HT-29 (cell line): ENCODE results near the gene ZBTB7C. TPM values are rescaled to one million over a fixed set of nuclear protein-coding genes. Genes with fewer than 3 reads are reported as not detected.

Experiments used
- DNase-seq: peaks from one replicate; pipeline ENCODE4 v3.0.0-alpha.2; 2015; ENCODE audit warnings: low spot score
- total RNA-seq: library from RNA; depleted of rRNA; stranded (reverse); fragments of >200 nt; shearing (Covaris generic); gene quantifications from 2 replicates; pipeline ENCODE4 v1.2.3, GENCODE V29; 2014

The ZBTB7C gene
- total RNA-seq, 1 experiment from 2014 or later, result 15.1 TPM

DNA sequence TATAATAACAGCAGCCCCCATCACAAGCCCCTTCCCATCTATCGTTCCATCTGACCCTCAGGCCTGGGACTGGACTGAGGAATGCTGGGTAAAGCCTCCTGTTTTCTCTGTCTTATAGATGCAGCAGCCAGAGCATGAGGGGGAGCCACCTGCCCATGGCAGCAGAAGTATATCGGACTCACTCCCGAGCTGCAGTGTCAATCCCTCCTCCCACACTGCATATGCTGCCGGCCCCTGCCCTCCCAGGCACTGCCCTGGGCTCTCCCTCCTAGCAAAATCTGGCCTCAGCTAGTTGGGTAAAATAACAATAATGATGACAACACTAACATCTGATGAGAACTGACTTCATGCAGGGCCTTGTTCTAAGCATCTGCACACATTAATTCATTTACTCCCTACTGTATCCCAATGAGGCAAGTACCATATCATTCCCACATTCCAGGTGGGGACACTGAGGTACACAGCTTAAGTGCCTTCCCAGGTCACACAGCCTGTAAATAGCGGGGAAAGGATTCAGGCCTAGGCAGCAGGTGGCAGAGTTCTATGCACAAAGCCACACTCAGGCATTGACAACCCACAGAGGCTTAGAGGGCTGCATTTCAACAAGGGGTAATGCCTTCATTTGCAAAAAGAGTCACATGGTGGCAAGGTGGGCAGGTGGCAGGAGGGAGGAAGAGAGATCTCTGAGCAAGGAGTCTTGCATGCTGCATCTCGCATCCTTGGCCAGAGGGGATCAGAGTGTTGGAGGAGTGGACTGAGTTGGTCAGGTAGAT, 190.0 kb downstream of the ZBTB7C start:
- no peak for DNase-seq

DNA sequence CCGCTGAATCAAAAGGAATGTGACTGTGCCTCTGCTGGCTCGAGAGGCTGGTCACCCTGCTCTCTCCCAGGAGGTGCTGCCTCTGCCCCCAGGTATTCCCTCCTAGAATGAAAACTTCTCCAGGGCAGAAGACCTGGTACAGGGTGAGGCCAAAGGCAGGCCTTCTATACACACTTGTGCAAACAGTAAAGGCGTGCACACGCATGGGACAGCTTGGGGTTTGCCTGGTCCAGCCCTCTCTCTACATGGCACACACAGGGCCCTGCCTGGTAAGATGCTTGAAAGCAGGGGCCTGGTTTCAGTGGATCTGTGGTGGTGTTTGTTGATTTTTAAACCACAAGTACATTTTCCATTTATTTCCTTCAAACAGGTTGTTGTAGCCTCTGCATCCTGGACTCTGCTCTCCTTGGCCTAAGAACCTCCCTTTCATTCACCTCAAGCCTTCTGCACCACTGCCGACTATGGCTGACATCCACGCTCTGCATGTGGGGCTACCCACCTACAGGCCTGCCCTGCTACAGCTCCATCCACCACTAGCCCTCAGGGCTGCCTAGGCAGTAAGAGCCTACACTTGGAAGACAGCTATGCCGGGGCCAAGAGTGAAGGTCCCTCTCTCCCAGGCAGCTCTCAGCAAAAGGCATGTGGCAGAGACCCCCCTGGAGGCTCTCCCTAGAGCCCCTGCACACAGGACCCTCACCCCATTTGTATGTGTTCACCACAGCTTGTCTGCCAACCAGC, 190.7 kb downstream of the ZBTB7C start:
- no peak for DNase-seq

DNA sequence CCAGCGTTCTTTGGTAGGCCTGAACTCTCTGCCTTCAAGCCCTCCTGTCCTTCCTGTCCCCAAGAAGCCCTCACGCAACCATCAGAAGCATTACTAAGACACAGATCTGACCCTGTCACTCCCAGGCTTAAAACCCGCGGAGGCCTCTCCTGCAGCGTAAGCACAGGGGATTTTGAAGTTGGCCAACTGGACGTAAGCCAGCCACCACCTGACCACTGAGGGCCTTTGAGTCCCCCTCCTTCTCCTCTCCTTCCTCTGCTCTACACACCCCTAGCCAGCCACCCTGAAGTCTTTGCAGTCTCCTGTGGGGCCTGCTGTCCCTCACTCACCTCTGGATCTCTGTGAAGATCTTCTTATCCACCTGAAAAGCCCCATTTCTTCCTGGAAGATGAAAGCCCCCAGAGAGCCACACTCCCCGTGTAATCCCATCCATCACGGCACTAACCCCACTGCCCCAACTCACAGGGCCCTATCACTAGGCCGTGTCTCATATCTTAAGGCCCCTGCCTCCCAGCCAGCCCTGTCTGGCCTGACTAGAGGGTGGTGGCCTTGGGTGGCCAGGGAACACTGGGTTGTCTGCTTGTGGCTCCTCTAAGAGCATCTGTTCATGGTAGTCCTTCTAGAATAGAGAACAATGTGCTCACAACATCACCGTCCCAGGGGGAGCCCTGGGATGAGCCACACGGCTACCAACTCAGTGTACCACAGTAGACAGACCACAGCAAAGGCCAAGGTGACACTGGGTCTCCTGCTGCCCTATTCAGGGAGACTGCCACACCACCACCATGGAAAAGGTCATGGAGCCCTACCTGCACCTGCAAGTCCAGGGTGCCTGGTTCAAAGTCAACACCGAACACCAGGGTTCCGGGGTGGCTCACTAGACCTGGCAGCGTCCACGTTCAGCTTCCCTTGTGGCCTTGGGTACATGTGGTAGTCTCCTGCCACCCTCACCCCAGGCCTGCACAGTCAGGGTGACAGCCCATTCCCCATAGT, 191.6 kb downstream of the ZBTB7C start:
- DNase-seq, result no peak

DNA sequence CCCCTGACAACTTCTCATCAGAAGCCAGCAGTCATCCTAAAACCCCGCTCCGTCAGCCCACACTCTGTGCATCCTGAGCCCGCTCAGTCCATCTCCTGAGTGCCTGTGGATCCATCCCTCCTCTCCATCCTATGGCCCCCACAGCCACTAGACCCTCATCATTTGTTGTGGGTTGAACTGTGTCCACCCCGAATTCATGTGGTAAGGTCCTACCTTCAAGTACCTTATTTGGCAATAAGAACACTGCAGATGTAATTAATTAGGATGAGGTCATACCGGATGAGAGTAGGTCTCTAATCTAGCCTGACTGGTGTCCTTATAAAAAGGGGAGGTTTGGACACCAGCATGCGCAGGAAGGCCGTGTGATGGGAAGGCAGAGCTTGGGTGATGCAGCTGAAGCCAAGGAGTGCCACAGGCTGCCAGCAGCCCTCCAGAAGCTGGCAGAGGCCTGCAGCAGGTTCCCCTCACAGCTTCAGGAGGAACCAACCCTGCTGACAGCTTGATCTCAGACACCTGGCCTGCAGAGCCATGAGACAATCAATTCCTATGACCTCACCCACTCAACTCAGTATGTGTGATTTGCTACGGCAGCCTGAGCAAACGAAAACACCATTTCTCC, 192.4 kb downstream of the ZBTB7C start:
- no peak for DNase-seq

DNA sequence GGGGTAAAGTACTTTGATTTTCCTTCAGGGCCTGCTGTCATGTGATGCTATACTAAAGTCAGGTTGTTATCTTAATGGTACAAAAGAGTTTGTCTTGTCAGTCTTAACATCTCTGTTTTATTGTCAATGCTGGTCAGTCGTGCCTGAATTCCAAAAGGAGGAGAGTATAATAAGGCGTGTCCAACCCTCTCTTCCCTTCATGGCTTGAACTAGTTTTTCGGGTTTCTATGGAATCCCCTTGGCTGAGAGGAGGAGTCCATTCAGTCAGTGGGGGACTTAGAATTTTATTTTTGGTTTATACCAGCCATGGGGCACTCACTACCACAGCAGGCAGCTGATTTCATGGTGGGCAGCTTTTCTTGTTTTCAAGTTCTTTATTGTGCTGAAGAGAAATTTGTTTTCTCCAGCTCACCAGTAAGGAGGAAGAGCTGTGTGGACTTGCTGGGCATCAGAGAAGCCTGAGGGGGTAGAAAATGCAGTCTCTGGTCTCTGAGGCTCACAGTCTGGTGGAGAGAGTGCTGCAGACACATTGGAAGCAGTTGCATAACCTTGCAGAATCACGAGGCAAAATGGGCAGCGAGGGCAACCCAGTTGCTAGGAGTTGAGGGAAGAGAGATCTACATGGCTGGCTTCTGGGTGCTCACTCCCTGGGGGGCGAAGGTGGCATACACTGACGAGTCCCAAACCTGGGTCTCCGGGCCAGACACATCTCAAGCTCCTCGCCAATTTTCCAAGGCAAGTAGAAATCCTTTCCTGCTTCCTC, 193.1 kb downstream of the ZBTB7C start:
- no peak for DNase-seq

DNA sequence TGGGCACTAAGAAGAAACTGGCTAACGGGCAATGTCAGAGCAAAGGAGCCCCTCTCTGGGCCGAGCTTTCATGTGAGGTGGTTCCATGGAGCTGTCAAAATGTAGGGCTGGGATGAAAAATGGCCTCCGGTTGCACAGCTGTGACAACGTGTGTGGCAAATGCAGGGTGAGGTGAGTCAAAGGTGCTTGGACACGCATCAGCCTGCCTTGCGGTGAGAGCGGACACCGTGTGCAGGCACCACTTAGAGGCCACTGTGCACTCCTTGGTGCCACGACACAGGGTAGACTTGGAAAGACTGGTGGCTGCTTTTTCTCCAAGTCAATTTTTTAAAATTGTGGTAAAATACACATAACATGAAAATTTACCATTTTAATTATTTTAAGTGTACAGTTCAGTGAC, 195.4 kb downstream of the ZBTB7C start:
- no peak for DNase-seq

DNA sequence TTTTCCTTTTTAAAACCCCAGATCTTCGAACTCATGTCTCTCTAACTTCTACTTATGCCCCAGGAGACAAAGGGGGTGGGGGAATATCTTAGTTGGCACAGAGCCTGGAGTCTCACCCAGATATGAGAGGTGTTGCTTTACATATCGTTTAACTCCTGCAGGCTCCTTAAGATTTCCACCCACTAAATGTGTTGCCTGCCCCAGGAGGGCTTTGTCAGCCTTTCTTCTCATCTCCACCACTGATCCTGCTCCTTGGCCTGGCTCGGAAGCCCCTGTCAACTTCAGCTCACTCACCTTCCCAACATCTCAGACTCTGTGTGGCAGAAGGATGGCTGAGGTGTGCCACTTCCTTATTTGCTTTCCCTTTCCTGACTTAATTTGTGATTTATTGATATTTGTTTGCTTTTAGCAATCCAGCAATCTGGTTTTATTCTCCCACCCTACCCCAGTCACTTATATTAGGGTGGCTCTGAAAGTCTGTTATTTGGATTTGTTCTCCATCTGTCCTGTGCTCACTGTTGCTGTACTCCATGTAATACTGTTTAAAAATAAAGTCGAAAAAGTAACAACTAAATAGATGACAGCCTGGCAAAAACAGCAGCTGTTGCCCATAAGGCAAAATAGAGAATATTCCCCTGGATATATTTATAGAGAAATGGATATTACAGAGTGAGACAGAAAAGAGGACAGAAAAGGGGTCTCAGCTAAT, 200.6 kb downstream of the ZBTB7C start:
- DNase-seq, result peak; percentile 33

DNA sequence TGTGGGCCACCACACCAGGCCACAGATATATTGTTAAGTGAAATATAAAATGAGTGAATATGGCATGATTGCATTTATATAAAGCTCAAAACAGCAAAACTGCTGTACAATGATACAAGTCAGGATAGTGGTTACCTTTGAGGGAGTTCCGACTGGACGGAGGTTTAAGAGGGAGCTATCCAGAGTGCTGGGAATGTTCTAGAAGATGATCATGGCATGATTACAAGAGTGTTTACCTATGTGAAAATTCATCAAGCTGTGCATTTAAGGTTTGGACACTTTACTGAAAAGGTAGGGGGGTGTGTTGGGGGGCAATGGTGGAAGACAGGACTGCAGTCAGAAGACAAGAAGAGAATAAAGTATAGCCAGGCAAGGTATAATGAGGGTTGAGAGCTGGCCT, 201.4 kb downstream of the ZBTB7C start:
- DNase-seq, result no peak

DNA sequence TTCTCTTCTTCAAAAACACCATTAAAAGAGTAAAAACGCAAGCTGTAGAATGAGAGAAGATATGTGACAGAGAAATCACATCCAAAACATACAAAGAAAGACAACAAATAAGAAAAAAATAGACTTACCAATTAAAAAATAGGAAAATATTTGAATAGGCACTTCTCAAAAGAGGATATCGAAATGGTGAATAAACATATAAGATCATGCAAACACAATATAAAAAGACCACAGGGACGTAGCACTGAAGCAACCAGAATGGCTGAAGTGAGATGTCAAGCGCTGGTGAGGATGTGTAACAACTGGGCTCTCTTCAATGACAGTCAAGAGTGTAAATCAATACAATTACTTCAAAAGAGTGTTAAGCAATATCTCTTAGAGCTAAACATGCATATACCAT, 202.3 kb downstream of the ZBTB7C start:
- DNase-seq, result no peak

DNA sequence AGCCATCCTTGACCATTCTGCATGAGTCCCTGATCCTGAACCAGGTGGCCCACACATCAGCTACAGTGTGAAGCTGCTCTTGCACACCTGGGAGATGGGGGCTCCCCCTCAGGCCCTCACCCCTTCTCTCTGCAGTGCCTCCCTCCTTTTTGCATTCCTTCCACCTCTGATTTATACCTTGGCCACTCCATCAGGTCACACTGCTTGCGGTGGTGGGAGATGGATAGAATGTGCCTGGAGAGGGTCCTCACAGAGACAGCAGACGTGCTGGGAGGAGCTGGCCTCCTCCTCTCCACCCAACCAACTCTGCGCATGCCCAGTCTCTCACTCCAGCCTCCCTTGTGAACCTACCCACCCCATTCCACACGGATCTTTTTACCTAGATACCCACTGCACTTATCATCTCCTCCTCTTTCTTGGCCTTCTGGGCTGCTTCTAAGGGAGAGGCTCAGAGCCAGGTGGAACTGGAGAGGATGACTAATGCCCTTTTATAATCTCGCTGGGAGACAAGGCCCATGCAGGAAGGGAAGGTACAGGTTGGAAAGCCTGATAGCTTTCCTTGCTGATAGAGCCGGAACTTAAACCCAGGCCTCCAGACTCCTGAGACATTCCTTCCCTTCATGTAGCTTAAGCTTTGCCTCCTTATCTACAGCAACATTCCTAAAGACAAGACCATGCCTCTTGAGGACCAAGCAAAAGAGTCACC, 205.1 kb downstream of the ZBTB7C start:
- peak; percentile 52 for DNase-seq

DNA sequence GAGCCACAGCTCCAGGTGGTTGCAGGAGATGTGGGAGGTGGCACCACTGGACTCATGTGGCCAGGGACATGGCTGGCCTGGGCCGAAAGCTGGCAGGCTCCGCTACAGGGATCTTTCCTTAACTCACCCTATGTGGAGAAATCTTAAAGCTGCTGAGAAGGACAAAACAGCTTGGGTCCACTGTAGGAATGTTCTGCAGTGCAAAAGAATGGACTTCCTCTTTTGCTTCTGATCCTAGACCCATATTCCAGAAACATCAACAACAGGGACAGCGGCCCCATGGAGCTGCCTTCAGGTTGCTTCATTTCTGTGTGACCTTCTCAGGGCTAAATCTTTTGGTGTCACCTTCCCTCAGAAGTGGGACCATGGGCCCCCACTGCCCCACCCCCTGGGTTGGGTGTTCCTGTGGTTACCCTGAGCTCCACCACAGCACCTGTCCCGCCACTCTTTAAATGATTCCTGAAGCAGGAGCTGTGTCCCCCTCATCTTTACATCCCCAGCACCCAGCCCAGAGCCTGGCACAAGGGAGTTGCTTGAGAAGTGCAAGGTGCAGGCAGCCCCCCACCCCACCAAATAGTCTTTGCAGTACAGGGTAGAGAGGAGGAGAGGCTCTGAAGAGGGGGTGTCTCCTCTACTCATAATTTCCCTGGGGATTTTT, 205.8 kb downstream of the ZBTB7C start:
- no peak for DNase-seq

DNA sequence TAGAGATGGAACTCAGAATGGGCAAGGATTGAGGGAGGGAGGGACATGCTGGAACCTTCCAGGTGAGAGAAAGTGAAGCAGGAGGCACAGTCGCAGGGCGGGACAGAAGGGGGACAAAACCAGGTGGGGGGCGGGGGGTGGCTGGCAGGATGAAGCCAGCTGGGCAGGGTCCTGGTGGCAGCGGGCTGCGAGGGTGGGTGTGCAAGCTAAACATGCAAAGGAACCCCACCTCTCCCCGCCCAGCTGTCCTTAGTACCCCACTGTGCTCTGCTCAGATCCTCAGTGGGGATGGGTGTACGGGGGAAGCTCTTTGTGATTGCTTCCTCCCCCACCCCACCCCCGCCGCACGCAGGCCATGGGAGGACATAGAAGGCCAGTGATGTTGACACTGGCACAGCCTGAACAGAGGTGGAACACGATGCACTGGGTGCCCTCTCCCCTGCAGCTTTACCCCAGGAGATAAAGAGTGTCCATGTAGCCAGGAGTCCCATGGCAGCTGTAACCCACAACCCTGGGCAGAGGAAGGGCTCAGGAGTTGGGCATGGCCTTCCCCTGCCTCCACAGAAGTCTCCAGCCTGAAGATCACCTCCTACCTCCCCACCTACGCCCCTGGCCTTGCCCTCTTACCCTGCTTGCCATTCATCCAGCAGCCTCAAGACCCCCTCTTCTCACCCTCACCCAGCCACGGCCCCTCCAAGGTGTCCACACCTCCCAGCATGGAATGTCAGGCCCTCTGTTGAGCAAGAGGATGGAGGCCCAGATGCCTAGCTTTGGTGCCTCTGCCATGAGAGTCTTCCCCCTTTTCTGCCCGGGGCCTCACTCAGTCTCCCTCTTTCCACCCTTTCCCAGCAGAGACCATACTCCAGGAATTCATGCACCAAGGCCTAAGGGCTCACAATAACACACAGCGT, 206.6 kb downstream of the ZBTB7C start:
- DNase-seq, result no peak

DNA sequence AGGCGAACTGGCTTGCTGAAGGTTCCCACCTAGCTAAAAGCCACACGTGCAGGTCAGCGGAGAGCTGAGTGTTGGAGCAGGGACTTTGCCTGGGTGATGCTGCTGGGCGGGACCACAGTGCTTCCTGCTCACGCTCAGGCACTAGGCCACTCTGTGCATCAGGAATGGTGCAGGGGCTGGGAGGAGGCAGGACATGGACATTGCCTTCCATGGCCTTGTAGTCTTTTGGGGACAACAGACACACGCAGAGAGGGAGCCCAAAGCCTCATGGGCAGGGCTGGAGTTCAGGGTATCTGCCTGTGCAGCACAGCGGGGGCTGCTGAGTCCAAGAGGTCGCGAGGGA, 207.2 kb downstream of the ZBTB7C start:
- DNase-seq, result no peak

DNA sequence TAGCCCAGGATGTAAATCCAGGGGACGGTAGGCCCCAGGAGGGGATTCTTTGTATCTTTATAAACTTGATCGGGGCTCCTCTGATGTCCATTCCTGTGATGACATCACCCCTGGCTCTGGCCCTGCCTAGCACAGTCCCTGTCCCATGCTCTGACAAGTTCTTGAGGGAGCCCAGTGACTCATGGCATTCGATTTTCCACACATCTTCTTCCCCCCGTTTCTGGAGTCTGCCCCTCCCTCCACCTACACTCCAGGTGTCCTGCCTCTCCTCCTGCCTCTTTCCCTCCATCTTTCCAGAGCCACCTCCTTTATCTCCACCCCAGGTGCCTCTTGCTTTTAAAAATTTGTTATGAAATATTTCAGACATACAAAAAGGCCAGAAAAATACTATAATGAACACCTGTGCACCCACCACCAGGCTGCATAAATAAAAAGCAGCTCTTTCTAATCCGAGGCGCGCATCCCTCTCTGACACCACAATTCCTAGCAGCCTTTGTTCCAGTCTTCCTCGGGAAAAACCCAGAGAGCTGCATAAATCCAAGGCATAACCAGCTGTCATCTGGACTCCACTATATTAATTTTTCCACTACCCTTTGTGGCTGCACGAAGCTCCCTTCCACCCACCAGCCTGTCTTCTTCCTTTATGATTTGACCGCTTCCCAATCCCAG, 207.7 kb downstream of the ZBTB7C start:
- no peak for DNase-seq

DNA sequence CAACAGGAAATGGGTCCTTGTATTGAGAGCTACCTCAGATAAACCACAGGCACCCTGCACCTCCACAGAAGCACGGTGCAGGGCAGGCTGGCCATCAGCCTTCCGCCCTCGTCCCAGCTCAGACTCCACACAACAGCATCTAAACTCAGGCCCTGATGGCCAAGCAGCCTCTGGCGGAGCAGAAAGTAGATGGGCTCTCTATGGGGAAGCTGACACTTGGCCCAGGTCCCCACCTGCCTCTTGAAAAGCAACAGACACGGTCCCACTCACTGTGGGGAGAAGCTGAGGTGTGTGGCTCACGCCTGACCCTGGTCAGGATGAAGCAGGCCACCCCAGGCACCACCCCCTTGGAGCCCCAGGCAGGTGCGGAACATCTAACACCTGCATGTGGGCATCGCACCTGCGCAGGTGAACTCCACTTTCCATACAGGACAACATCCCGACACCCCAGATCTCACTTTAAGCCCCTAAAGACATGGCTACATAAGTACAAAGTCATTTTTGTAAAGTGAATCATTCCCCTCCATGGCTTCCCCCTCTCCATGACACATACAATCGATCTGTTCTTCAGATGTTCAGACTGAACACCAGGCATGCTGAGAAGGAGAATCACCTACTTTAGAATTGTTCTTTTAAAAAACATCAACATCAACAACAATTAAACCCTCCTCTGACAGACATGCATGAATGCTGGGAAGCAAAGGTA, 208.4 kb downstream of the ZBTB7C start:
- DNase-seq, result no peak

DNA sequence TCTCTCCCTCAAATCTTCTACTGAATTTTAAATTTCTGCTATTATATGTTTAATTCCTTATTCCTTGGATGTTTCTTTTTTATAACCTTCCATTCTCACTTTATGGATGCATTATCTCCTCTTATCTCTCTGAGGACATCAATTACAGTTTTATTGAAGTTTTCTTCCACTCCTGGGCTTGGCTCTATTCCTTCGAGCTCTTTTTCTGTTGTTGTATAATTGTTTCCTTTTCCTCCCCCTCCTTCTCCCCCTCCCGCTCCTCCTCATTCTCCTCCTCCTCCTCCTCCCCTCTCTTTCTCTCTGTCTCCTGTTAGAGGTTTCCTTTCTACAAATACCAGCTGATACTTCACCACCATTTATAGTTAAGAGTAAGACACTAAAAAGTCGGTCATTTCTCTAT, 209.8 kb downstream of the ZBTB7C start:
- no peak for DNase-seq

DNA sequence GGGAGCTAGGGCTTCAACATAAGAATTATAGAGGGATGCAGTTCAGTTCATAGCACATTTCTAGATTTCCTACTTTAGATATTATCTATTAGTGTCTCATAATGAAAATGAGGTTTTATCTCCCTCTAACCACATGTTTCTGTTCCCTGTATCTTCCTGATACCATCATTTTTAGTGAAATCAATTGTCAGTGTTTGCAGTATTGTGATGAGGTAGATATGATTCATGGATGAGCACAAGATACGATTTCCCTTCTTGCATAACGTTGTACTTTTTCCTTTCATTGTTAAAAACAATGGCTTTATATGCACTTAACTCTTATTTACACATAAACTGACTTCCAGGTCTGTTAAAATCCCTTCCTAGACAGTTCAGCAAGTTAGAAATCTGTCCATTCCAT, 211.4 kb downstream of the ZBTB7C start:
- no peak for DNase-seq
